B cell (primary cell): ENCODE results near the gene TCFL5.

ENCODE experiments used
- EZH2 ChIP-seq: IDR thresholded peaks from 2 replicates; pipeline ENCODE4 v1.6.1; 2012; ENCODE audit warnings: borderline replicate concordance, low read depth, mild to moderate bottlenecking, moderate library complexity, low read length; ENCODE audit not compliant: insufficient read depth, poor library complexity, severe bottlenecking
- TF ChIP-seq, protein P1 (sequence below): fragments of 200-600 bp; IDR thresholded peaks from one replicate; pipeline ENCODE4 v1.8.0; 2022; ENCODE audit warnings: antibody characterized with exemption, mild to moderate bottlenecking

DNA sequence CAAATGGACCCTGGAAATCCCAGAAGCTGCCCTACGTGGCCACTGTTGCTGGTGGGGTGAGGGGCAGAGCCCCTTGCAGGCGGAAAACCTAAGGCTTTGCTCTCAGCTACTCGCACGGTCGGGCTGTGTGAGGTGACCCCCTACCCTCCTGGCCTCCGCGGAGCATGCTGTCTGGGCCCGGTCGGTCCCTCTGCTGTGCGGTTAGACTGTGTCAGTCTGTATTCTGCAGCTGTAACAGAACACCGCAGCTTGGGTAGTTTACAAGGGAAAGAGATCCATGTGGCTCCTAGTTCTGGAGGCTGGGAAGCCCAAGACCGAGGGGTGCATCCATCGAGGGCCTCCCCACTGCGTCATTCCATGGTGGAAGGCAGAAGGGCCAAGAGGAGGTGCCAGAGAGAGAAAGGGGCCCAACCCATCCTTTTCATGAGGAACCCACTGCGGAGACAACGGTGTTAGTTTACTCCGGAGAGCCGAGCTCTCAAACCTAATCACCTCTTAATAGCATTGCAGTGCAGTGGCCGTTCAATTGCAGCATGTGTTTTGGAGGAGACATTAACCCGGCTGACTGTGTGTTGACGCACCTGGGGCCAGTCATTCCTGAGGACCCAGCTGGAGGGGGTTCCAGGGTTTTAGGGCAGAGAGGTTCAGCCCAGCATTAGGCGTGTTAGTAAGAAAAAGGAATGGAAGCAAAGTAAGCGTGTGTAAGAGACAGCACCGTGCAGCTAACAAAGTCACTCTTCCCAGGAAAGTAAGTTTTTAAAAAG is 26.5 kb downstream of the TCFL5 start:
- TF ChIP-seq, protein P1, sequence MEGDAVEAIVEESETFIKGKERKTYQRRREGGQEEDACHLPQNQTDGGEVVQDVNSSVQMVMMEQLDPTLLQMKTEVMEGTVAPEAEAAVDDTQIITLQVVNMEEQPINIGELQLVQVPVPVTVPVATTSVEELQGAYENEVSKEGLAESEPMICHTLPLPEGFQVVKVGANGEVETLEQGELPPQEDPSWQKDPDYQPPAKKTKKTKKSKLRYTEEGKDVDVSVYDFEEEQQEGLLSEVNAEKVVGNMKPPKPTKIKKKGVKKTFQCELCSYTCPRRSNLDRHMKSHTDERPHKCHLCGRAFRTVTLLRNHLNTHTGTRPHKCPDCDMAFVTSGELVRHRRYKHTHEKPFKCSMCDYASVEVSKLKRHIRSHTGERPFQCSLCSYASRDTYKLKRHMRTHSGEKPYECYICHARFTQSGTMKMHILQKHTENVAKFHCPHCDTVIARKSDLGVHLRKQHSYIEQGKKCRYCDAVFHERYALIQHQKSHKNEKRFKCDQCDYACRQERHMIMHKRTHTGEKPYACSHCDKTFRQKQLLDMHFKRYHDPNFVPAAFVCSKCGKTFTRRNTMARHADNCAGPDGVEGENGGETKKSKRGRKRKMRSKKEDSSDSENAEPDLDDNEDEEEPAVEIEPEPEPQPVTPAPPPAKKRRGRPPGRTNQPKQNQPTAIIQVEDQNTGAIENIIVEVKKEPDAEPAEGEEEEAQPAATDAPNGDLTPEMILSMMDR, result no peak
- no peak for TF ChIP-seq EZH2
